Loucy (cell line): ENCODE measurements around the gene KLHL25.

Experiments
- EZH2phosphoT487 ChIP-seq: fragments of 200-600 bp; IDR thresholded peaks from 2 replicates; pipeline ENCODE4 v1.6.1; 2018; ENCODE audit warnings: antibody characterized with exemption, mild to moderate bottlenecking, moderate library complexity, borderline replicate concordance
- TF ChIP-seq, protein P1 (sequence below): fragments of 200-600 bp; sonication (generic); conservative IDR thresholded peaks from 2 replicates; pipeline ENCODE4 v1.5.1; 2014; ENCODE audit warnings: mild to moderate bottlenecking, antibody characterized with exemption, low read length

DNA sequence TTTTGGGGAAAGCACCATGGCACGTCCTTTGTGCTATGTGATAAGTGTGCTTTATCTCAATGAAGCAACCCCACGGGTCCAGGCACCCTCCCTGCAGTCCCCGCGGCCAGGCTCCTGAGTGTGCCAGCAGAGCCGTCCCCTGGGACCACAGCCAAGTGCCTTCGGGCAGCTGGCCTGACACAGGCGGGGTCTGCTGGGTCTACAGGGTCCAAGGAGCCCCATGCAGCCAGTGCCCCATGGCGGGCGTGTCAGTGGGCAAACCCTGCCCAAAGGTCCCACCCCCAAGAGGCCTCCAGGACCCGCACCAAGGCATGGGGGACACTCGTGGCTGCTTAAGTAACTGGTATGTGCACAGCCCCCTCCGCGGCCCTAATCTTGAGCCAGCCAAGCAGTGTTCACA lies 35.3 kb downstream of the KLHL25 start:
- TF ChIP-seq, protein P1, sequence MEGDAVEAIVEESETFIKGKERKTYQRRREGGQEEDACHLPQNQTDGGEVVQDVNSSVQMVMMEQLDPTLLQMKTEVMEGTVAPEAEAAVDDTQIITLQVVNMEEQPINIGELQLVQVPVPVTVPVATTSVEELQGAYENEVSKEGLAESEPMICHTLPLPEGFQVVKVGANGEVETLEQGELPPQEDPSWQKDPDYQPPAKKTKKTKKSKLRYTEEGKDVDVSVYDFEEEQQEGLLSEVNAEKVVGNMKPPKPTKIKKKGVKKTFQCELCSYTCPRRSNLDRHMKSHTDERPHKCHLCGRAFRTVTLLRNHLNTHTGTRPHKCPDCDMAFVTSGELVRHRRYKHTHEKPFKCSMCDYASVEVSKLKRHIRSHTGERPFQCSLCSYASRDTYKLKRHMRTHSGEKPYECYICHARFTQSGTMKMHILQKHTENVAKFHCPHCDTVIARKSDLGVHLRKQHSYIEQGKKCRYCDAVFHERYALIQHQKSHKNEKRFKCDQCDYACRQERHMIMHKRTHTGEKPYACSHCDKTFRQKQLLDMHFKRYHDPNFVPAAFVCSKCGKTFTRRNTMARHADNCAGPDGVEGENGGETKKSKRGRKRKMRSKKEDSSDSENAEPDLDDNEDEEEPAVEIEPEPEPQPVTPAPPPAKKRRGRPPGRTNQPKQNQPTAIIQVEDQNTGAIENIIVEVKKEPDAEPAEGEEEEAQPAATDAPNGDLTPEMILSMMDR, result no peak
- TF ChIP-seq EZH2phosphoT487, result no peak
